Right cardiac atrium (tissue), 5 donors: ENCODE measurements around the gene MEIKIN. TPM values are rescaled to one million over a fixed set of nuclear protein-coding genes. Genes with fewer than 3 reads are reported as not detected.
"Not testable (repeated sequence)": the region's sequence is repeated elsewhere in the genome, so short reads cannot be mapped to it uniquely, and the experiment has no call there.

Source experiments
- ATAC-seq, 2 donors: fragments of 200-7000 bp; cut with Tn5 transposase; one replicate each; pipeline versions ENCODE4 v1.8.0 to v1.9.1; 2020; ENCODE audit warnings: moderate library complexity in 2 of 2, mild to moderate bottlenecking in 1 of 2
- DNase-seq, 3 donors: peaks; one replicate each; pipeline ENCODE4 v3.0.0-alpha.2; 2020
- H3K27ac ChIP-seq: one replicate; pipeline ENCODE4 v1.5.1; 2013; ENCODE audit warnings: mild to moderate bottlenecking, low read length, control low read depth, moderate library complexity
- H3K27me3 ChIP-seq: one replicate; pipeline ENCODE4 v1.6.1; 2013; ENCODE audit not compliant: control insufficient read depth, insufficient read depth
- H3K4me1 ChIP-seq: one replicate; pipeline ENCODE4 v1.6.1; 2013; ENCODE audit warnings: low read length; ENCODE audit not compliant: control insufficient read depth, insufficient read depth
- H3K4me3 ChIP-seq: one replicate; pipeline ENCODE4 v1.5.1; 2013; ENCODE audit warnings: low read length, control low read depth
- H3K9me3 ChIP-seq: one replicate; pipeline ENCODE4 v1.6.1; 2013; ENCODE audit warnings: low read length; ENCODE audit not compliant: control insufficient read depth
- WGBS: extraction: QIAGEN DNeasy Blood & Tissue Kit; methylation state at CpG from one replicate; pipeline ENCODE4 v1.1.7; 2013; 5-methylcytosine and 5-hydroxymethylcytosine counted together
- intact Hi-C, 4 donors: fragments of 100-400 bp; cut with DNase I; formaldehyde crosslinking; loops; one replicate each; pipeline versions ENCODE4 v1.11.0 to v1.14.0; 2022 to 2023
- polyA plus RNA-seq: library from polyadenylated mRNA; stranded (reverse); fragments of 200-250 nt; gene quantifications from one replicate; pipeline ENCODE4 v1.2.3, GENCODE V29; 2013
- total RNA-seq, 4 donors: library from RNA; stranded (reverse); fragmentation: NEBNext Ultra II Directional; extraction: Animal tissue kit (Norgen Biotek cat#: 25700); gene quantifications; one replicate each; pipeline ENCODE4 v1.2.1, GENCODE V29; 2021
- donor health status: healthy with polysubstance abuse.
- donor health status: DM: no; HTN: yes; CAD: no.
- donor health status: DM: no; HTN: no; CAD: no.
- donor health status: DM: no; HTN: yes; CAD: no; lungs with severe emphysema.
- donor health status: DM: yes; HTN: yes; CAD: no.

The MEIKIN gene
- total and polyA plus RNA-seq, 5 donors = 0.20 TPM; not detected in 3

DNA sequence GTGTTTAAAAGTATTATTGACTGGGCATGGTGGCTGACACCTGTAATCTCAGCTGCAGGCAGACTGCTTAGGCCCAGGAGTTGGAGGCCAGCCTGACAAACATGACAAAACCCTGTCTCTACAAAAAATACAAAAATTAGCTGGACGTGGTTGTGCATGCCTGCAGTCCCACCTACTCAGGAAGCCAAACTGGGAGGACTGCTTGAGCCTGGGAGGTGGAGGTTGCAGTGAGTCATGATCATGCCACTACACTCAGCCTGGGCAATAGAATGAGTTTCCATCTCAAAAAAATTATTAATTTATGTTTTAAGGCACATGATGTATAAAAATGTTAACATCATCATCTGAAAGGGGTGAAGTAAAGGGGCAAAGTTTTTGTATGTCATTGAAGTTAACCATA lies 98.9 kb downstream of the MEIKIN start:
- no peak for DNase-seq
- Histone ChIP-seq H3K4me1 (no peaks in the 10 kb centered on the region), H3K27me3 (no peaks in the 10 kb centered on the region), H3K9me3 (no peaks in the 10 kb centered on the region), H3K27ac (no peak overlapping the region), H3K4me3 (no peak overlapping the region)
- intact Hi-C loops = no loop called here
- no peak for ATAC-seq
- WGBS = 57% methylated on average over 1 of the region's 1 CpG

- H3K27me3 ChIP-seq = no peaks in the 10 kb centered on the region
- H3K4me3 ChIP-seq = no peak overlapping the region
- ATAC-seq (no peak), DNase-seq (no peak)
- H3K9me3 ChIP-seq = no peaks in the 10 kb centered on the region
- intact Hi-C loops = no loop called here
- H3K4me1 ChIP-seq = no peaks in the 10 kb centered on the region
- H3K27ac ChIP-seq = no peak overlapping the region
Measured at GRCh38 chr5:131845828-131846227, 99.6 kb downstream of the MEIKIN start.

DNA sequence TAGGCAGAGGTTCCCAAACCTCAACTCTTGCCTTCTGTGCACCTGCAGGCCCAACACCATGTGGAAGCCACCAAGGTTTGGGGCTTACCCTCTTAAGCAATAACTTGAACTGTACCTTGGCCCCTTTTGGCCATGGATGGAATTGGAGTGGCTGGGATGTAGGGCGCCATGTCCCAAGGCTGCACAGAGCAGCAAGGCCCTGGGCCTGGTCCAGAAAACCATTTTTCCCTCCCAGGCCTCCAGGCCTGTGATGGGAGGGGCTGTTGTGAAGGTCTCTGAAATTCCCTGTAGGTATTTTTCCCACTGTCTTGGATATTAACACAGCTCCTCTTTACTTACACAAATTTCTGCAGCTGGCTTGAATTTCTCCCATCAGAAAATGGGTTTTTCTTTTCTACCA lies 102.5 kb downstream of the MEIKIN start:
- 76% methylated on average over 1 of the region's 1 CpG for WGBS

GRCh38 chr5:131832702-131833101 lies 112.8 kb downstream of the MEIKIN start:
- H3K9me3 ChIP-seq, H3K27ac ChIP-seq, H3K4me3 ChIP-seq, DNase-seq, ATAC-seq, intact Hi-C loops, H3K4me1 ChIP-seq, H3K27me3 ChIP-seq: not testable (repeated sequence)
- 91% methylated on average over 2 of the region's 2 CpGs for WGBS

More for the DNA sequence above, 102.5 kb downstream of the MEIKIN start:
- H3K4me1 ChIP-seq, H3K27ac ChIP-seq, H3K4me3 ChIP-seq, ATAC-seq, intact Hi-C loops, H3K9me3 ChIP-seq, H3K27me3 ChIP-seq: not testable (repeated sequence)
- DNase-seq = peak in 1 of 3 donors; percentile 23

DNA sequence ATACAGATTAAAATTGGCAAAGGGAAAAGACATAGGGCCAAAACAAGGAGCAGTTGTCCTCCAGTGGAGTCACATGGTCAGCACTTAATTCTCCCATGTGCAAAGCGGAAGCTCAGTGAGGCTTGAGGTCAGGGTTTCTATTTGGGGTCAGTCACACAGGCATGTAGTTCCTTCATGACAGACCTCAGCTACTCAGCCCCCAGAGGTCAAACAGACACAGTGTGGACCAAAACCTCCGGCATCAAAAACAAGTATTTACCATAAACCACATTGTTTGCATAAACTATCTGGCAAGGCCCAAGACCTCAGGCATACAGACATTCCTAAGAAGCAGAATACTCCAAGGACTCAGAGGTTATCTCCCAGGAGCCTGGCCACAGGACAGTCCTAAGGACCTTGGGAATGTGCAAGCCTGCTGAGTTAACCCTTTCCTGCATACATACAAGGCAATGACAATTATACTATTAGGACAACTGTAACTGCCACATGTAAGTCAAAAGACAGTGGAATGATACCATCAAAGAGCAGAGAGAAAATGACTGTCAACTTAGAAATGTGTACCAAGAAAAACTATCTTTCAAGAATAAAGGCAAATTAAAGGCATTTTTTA lies 120.0 kb downstream of the MEIKIN start:
- ATAC-seq = no peak
- intact Hi-C loops = loop anchor here in 1 of 4 donors (10.0 kb wide), 1 partner anchor 119 kb away; the partner anchor contains the start of gene MEIKIN
- WGBS = 62% methylated on average over 2 of the region's 2 CpGs

GRCh38 chr5:131824631-131825030 lies 120.8 kb downstream of the MEIKIN start:
- no peaks in the 10 kb centered on the region for H3K9me3 ChIP-seq
- H3K4me3 ChIP-seq = no peak overlapping the region
- no peaks in the 10 kb centered on the region for H3K4me1 ChIP-seq
- DNase-seq = no peak
- 94% methylated on average over 1 of the region's 1 CpG for WGBS
- intact Hi-C loops = loop anchor here in 1 of 4 donors (10.0 kb wide), 1 partner anchor 120 kb away; the partner anchor contains the start of gene MEIKIN
- no peaks in the 10 kb centered on the region for H3K27me3 ChIP-seq
- H3K27ac ChIP-seq = no peak overlapping the region
- no peak for ATAC-seq

More for the DNA sequence above, 120.0 kb downstream of the MEIKIN start:
- Histone ChIP-seq H3K9me3 (no peaks in the 10 kb centered on the region), H3K27ac (no peak overlapping the region), H3K4me1 (no peaks in the 10 kb centered on the region), H3K27me3 (no peaks in the 10 kb centered on the region), H3K4me3 (no peak overlapping the region)
- DNase-seq = no peak

DNA sequence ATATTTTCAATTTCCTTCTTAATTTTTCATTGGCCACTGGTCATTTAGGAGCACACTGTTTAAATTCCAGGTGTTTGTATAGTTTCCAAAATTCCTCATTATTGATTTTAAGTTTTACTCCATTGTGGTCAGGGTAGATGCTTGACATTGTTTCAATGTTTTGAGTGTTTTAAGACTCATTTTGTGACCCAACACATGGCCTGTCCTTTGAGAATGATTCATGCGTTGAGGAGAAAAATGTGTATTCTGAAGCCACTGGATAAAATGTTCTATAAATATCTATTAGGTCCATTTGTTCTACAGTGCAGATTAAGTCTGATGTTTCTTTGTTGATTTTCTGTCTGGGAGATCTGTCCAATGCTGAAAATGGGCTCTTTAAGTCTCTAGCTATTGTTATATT lies 124.2 kb downstream of the MEIKIN start:
- intact Hi-C loops = loop anchor here in 1 of 4 donors (10.0 kb wide), 1 partner anchor 124 kb away; the partner anchor contains the start of gene MEIKIN
- 77% methylated on average over 1 of the region's 1 CpG for WGBS

GRCh38 chr5:131818001-131818724 lies 127.3 kb downstream of the MEIKIN start:
- intact Hi-C loops = loop anchor here in 1 of 4 donors (10.0 kb wide), 1 partner anchor 187 kb away; no protein-coding TSS in a partner anchor
- WGBS = 83% methylated on average over 2 of the region's 2 CpGs
- Histone ChIP-seq H3K4me3 (no peak overlapping the region), H3K4me1 (no peaks in the 10 kb centered on the region), H3K27me3 (no peaks in the 10 kb centered on the region), H3K27ac (no peak overlapping the region), H3K9me3 (no peaks in the 10 kb centered on the region)
- ATAC-seq (no peak), DNase-seq (no peak)

More for the DNA sequence above, 124.2 kb downstream of the MEIKIN start:
- DNase-seq (no peak), ATAC-seq (no peak)
- no peaks in the 10 kb centered on the region for H3K9me3 ChIP-seq
- H3K27me3 ChIP-seq = no peaks in the 10 kb centered on the region
- no peak overlapping the region for H3K4me3 ChIP-seq
- no peaks in the 10 kb centered on the region for H3K4me1 ChIP-seq
- no peak overlapping the region for H3K27ac ChIP-seq

- Histone ChIP-seq H3K4me1 (no peaks in the 10 kb centered on the region), H3K27me3 (no peaks in the 10 kb centered on the region), H3K9me3 (no peaks in the 10 kb centered on the region), H3K4me3 (no peak overlapping the region), H3K27ac (no peak overlapping the region)
- intact Hi-C loops = loop anchor here in 3 of 4 donors (5.0 to 10.0 kb wide), 2 partner anchors 190 to 192 kb away; no protein-coding TSS in a partner anchor
- no peak for DNase-seq
- 45% methylated on average over 2 of the region's 2 CpGs for WGBS
- ATAC-seq = no peak
Measured at GRCh38 chr5:131814990-131815389, 130.5 kb downstream of the MEIKIN start.

DNA sequence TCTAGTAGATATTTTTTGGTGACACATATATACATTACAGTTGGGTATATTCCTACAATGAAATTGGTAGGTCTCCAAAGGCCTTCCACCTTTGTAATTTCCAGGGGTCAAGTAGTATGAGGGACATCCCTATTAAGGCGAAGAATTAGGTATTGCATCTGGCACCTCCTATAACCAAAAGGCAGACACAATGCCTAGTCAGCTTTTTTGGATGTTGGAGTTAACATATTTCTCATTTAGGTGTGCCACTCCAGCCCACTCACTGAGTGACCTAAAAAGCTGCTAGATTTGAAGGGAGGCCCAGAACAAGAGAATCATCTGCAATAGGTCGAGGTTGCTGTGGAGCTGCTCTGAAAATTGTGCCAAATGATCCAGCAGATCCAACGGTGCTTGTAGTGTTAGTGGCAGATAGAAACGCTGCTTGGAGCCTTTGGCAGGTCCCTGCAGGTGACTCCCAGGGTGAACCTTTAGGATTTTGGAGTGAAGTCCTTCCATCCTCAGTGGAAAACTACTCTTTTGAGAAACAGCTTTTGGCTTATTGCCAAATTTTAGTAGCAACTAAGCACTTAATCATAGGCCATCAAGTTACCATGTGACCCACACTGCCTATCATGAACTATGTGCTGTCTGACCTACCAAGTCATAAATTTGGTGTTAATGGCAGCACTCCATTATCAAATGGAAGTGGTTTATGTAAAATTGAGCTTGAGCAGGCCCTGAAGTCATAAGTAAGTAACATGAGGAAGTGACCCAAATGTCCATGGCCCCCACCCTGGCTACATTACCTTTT lies 132.9 kb downstream of the MEIKIN start:
- no peak for ATAC-seq
- no peak for DNase-seq
- H3K4me3 ChIP-seq = no peak overlapping the region
- H3K9me3 ChIP-seq = no peaks in the 10 kb centered on the region
- no peaks in the 10 kb centered on the region for H3K27me3 ChIP-seq
- no peak overlapping the region for H3K27ac ChIP-seq
- intact Hi-C loops = loop anchor here in 3 of 4 donors (5.0 to 10.0 kb wide), 2 partner anchors 192 to 195 kb away; no protein-coding TSS in a partner anchor
- WGBS = 65% methylated on average over 4 of the region's 4 CpGs
- H3K4me1 ChIP-seq = no peaks in the 10 kb centered on the region
